BE2C (cell line): ENCODE measurements around the gene TMEM131L.
"Not testable (repeated sequence)": the region's sequence is repeated elsewhere in the genome, so short reads cannot be mapped to it uniquely, and the experiment has no call there.

ENCODE experiments used
- DNase-seq: peaks from one replicate; pipeline ENCODE4 v3.0.0-alpha.2; 2020
- H3K27me3 ChIP-seq: fragments of 250-450 bp; sonication (Bioruptor Pico); 2 replicates; pipeline ENCODE4 v1.5.1; 2020; ENCODE audit warnings: mild to moderate bottlenecking
- H3K36me3 ChIP-seq: fragments of 250-450 bp; sonication (Bioruptor Pico); 2 replicates; pipeline ENCODE4 v1.5.1; 2020; ENCODE audit warnings: mild to moderate bottlenecking
- H3K4me1 ChIP-seq: fragments of 250-450 bp; sonication (Bioruptor Pico); 2 replicates; pipeline ENCODE4 v1.5.1; 2020
- H3K4me3 ChIP-seq: 2 replicates; pipeline ENCODE4 v1.5.1; 2011; ENCODE audit warnings: low read depth, low read length
- H3K9me3 ChIP-seq: fragments of 250-450 bp; sonication (Bioruptor Pico); 2 replicates; pipeline ENCODE4 v1.5.1; 2020
- TF ChIP-seq, protein P1 (sequence below): IDR thresholded peaks from 2 replicates; pipeline ENCODE4 v1.5.1; 2012; ENCODE audit warnings: mild to moderate bottlenecking, low read depth, low read length

Gene TMEM131L

DNA sequence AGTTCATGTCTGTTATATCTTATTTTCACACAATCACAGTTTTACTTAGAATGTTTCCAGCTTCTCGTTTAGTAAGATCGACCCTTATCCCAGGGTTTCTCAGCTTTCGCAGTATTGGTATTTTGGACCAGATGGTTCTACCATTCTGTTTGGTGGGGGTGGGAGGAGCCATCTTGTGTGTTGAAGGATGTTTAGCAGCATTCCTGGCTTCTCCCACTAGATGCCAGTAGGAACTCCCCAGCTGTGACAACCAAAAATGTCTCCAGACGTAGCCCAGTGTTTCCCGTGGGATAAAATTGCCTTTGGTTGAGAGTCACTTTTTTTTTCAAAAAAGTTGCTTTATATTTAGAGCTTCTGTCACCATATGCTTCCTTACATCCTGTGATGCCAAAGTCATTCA, 127.0 kb downstream of the TMEM131L start:
- Histone ChIP-seq H3K4me1 (no peaks in the 10 kb centered on the region), H3K27me3 (no peaks in the 10 kb centered on the region), H3K4me3 (no peak overlapping the region), H3K9me3 (no peaks in the 10 kb centered on the region), H3K36me3 (no peaks in the 10 kb centered on the region; the same call in 1 of the 2 replicates)
- DNase-seq: no peak
- TF ChIP-seq, protein P1, sequence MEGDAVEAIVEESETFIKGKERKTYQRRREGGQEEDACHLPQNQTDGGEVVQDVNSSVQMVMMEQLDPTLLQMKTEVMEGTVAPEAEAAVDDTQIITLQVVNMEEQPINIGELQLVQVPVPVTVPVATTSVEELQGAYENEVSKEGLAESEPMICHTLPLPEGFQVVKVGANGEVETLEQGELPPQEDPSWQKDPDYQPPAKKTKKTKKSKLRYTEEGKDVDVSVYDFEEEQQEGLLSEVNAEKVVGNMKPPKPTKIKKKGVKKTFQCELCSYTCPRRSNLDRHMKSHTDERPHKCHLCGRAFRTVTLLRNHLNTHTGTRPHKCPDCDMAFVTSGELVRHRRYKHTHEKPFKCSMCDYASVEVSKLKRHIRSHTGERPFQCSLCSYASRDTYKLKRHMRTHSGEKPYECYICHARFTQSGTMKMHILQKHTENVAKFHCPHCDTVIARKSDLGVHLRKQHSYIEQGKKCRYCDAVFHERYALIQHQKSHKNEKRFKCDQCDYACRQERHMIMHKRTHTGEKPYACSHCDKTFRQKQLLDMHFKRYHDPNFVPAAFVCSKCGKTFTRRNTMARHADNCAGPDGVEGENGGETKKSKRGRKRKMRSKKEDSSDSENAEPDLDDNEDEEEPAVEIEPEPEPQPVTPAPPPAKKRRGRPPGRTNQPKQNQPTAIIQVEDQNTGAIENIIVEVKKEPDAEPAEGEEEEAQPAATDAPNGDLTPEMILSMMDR: 0 out of 2 replicates have a peak, but pooled peaks have one; percentile 5

DNA sequence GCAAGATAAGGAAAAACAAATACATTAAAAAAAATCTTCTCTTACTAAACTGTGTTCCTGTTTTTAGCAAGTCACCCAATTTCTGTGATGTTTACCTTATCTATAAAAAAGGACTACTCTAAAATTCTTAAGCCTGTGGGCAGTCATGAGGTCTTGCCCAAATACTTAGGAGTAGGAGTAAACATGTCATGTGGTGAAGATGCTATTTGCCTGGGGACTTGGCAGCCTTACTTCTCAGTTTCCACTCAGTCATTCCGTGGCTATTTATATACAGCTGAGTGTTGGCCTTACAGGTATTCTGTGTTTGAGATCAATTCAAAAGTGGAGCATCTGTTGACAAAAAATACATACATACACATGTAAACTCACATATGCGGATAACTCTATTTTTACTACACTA, 128.1 kb downstream of the TMEM131L start:
- Histone ChIP-seq H3K4me3 (no peak overlapping the region), H3K27me3 (no peaks in the 10 kb centered on the region), H3K4me1 (no peaks in the 10 kb centered on the region), H3K9me3 (no peaks in the 10 kb centered on the region), H3K36me3 (peaks cover 1% of the 10 kb centered on the region)
- DNase-seq: no peak
- TF ChIP-seq, protein P1: no peak

DNA sequence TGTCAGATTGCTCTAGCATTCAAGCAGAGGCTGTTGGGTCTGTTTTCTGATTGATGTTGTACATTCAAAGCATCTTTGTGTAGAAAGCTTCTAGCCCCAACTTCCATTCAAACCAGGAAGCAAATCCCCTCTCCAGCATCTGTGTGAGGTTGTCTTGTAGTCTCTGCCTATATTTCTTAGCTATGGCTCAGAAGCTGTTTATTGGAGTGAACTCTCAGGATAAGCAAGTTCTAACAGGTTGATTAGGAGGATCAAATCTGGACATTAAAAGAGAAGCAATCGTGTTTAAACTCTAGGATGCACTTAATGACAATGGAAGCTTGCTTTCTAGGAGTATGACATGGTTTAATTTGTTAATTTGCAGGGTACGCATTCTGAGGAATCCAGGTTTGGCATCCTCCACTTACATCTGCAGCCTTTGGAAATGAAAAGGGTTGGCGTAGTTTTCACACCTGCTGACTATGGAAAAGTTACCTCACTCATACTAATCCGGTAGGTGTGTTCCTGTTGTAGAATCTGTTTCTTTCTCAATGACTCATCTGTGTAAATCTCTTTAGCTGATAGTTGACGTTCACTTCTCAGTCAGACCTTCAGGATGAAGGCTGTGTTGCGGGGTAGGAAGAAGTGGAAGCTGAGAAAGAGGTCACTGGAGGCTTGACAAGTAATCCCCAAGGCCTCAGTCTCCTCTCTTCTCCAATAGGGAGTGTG, 129.9 kb downstream of the TMEM131L start:
- no peaks in the 10 kb centered on the region for H3K9me3 ChIP-seq
- peaks cover 6% of the 10 kb centered on the region for H3K36me3 ChIP-seq
- DNase-seq: no peak
- TF ChIP-seq, protein P1: no peak
- no peaks in the 10 kb centered on the region for H3K27me3 ChIP-seq
- H3K4me1 ChIP-seq: no peaks in the 10 kb centered on the region
- H3K4me3 ChIP-seq: no peak overlapping the region

DNA sequence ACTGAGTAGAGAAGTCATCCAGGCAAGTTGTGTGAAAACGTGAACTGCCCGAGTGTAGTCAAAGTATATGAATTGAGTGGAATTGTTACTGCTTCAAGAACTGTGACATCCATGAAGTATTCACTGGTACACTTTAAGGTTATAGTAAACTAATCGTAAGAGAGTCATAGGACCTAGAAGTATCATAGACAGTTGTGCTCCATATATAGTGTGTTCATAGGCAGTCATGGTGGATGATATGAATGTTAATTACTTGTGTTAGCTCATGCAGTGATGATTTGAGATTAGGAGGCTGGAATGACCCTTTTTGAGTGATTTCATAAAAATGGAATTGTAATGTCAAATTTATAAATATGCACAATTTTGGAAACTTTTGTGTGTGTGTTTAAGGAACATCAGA, 136.6 kb downstream of the TMEM131L start:
- no peak for DNase-seq
- Histone ChIP-seq H3K27me3 (no peaks in the 10 kb centered on the region), H3K4me3 (no peak overlapping the region), H3K36me3 (peaks cover 22% of the 10 kb centered on the region), H3K9me3 (no peaks in the 10 kb centered on the region), H3K4me1 (no peaks in the 10 kb centered on the region)
- TF ChIP-seq, protein P1: no peak

DNA sequence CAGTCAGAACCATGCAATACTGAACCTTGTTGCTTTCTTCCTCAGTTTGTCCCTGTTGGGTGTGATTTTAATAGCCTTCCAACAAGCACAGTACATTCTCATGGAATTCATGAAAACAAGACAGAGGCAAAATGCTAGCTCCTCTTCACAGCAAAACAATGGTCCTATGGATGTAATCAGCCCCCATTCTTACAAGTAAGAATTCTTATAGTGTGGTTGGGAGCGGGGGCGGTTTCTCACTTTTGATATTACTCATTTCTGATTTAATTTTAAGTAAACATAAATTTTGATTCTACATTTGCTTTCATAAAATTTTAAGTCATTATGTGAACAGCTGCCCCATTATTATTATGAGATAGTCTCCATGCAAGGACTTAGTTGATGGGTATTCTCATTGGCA, 137.1 kb downstream of the TMEM131L start:
- TF ChIP-seq, protein P1: no peak
- H3K4me3 ChIP-seq: no peak overlapping the region
- H3K4me1 ChIP-seq: no peaks in the 10 kb centered on the region
- peaks cover 22% of the 10 kb centered on the region for H3K36me3 ChIP-seq
- H3K27me3 ChIP-seq: no peaks in the 10 kb centered on the region
- H3K9me3 ChIP-seq: no peaks in the 10 kb centered on the region
- no peak for DNase-seq

DNA sequence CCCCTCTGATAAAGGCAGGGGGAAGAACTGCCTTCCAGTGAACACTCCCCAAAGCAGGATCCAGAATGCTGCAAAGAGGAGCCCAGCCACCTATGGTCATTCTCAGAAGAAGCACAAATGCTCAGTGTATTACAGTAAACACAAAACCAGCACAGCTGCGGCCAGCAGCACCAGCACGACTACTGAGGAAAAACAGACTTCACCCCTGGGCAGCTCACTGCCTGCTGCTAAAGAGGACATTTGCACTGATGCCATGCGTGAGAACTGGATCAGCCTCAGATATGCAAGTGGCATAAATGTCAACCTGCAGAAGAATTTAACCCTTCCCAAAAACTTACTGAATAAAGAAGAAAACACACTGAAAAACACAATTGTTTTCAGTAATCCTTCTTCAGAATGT, 137.7 kb downstream of the TMEM131L start:
- Histone ChIP-seq H3K4me1 (no peaks in the 10 kb centered on the region), H3K36me3 (peaks cover 22% of the 10 kb centered on the region), H3K9me3 (no peaks in the 10 kb centered on the region), H3K4me3 (no peak overlapping the region), H3K27me3 (no peaks in the 10 kb centered on the region)
- DNase-seq: no peak
- TF ChIP-seq, protein P1: no peak

DNA sequence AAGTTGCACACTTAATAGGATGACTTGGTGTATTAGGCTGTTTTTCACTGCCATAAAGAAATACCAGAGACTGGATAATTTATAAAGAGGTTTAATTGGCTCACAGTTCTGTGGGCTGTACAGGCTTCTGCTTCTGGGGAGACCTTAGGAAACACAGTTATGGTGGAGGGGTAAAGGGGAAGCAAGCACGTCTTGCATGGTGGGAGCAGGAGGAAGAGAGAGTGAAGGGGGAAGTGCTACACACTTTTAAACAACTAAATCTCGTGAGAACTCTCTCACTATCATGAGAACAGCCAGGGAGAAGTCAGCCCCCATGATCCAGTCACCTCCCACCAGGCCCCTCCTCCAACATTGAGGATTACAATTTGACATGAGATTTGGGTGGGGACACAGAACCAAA, 142.9 kb downstream of the TMEM131L start:
- not testable (repeated sequence) for H3K4me1 ChIP-seq, DNase-seq, H3K4me3 ChIP-seq, H3K9me3 ChIP-seq, H3K36me3 ChIP-seq, H3K27me3 ChIP-seq
